Measurements from ENCODE around the gene PDE6A.

Gene PDE6A

GRCh38 chr5:149836451-149837139, 108.0 kb downstream of the PDE6A start:
- no peak overlapping the region for H3K27ac ChIP-seq (ENCODE audit: low read depth, low read length)
- no peaks in the 10 kb centered on the region for H3K9me2 ChIP-seq (replicated peaks; ENCODE audit: control insufficient read depth, low read length)
- H3K4me2 ChIP-seq (ENCODE audit: low read length), result no peak overlapping the region
- no peaks in the 10 kb centered on the region for H3K27me3 ChIP-seq (ENCODE audit: control insufficient read depth, low read length)
- H3K9me3 ChIP-seq (ENCODE audit: control insufficient read depth, insufficient read depth, low read length), result no peaks in the 10 kb centered on the region
- H3F3A ChIP-seq (ENCODE audit: control insufficient read depth, insufficient read depth), result no peaks in the 10 kb centered on the region
- no peaks in the 10 kb centered on the region for H3K4me1 ChIP-seq (ENCODE audit: control insufficient read depth, low read length)
- H3K36me3 ChIP-seq (ENCODE audit: control insufficient read depth, low read length), result peaks cover 18% of the 10 kb centered on the region; the same call in 1 of the 2 replicates
- TF ChIP-seq CTCF (IDR thresholded peaks at IDR 0.05; ENCODE audit: low read depth, low read length, poor library complexity, severe bottlenecking), result no peak
- H4K20me1 ChIP-seq (ENCODE audit: control insufficient read depth, insufficient read depth, low read depth, low read length), result no peaks in the 10 kb centered on the region
- no peaks in the 10 kb centered on the region for H3K79me2 ChIP-seq (ENCODE audit: control insufficient read depth, low read length)
- no peak overlapping the region for H3K4me3 ChIP-seq (ENCODE audit: low read length)

GRCh38 chr5:149834246-149834855, 110.2 kb downstream of the PDE6A start:
- H3K9me2 ChIP-seq (replicated peaks; ENCODE audit: control insufficient read depth, low read length), result no peaks in the 10 kb centered on the region
- H3K27me3 ChIP-seq (ENCODE audit: control insufficient read depth, low read length), result no peaks in the 10 kb centered on the region
- H4K20me1 ChIP-seq (ENCODE audit: control insufficient read depth, insufficient read depth, low read depth, low read length), result no peaks in the 10 kb centered on the region
- TF ChIP-seq CTCF (IDR thresholded peaks at IDR 0.05; ENCODE audit: low read depth, low read length, poor library complexity, severe bottlenecking), result peak; percentile 77
- no peak for TF ChIP-seq EZH2phosphoT487 (IDR thresholded peaks at IDR 0.05; ENCODE audit: borderline replicate concordance, low read length)
- no peaks in the 10 kb centered on the region for H3K79me2 ChIP-seq (ENCODE audit: control insufficient read depth, low read length)
- no peak overlapping the region for H3K4me2 ChIP-seq (ENCODE audit: low read length)
- H3K9me3 ChIP-seq (ENCODE audit: control insufficient read depth, insufficient read depth, low read length), result no peaks in the 10 kb centered on the region
- H3K4me1 ChIP-seq (ENCODE audit: control insufficient read depth, low read length), result no peaks in the 10 kb centered on the region
- H3K36me3 ChIP-seq (ENCODE audit: control insufficient read depth, low read length), result peaks cover 26% of the 10 kb centered on the region
- no peak overlapping the region for H3K27ac ChIP-seq (ENCODE audit: low read depth, low read length)
- H3K4me3 ChIP-seq (ENCODE audit: low read length), result no peak overlapping the region
- no peaks in the 10 kb centered on the region for H3F3A ChIP-seq (ENCODE audit: control insufficient read depth, insufficient read depth)

- no peak overlapping the region for H3K4me3 ChIP-seq (ENCODE audit: low read length)
- TF ChIP-seq EZH2phosphoT487 (IDR thresholded peaks at IDR 0.05; ENCODE audit: borderline replicate concordance, low read length) (no peak), CTCF (IDR thresholded peaks at IDR 0.05; ENCODE audit: low read depth, low read length, poor library complexity, severe bottlenecking) (no peak)
- H3K36me3 ChIP-seq (ENCODE audit: control insufficient read depth, low read length), result peaks cover 32% of the 10 kb centered on the region
- no peaks in the 10 kb centered on the region for H3K9me2 ChIP-seq (replicated peaks; ENCODE audit: control insufficient read depth, low read length)
- H3F3A ChIP-seq (ENCODE audit: control insufficient read depth, insufficient read depth), result no peaks in the 10 kb centered on the region
- no peaks in the 10 kb centered on the region for H3K4me1 ChIP-seq (ENCODE audit: control insufficient read depth, low read length)
- no peaks in the 10 kb centered on the region for H3K79me2 ChIP-seq (ENCODE audit: control insufficient read depth, low read length)
- no peaks in the 10 kb centered on the region for H3K9me3 ChIP-seq (ENCODE audit: control insufficient read depth, insufficient read depth, low read length)
- no peak overlapping the region for H3K4me2 ChIP-seq (ENCODE audit: low read length)
- no peak overlapping the region for H3K27ac ChIP-seq (ENCODE audit: low read depth, low read length)
- no peaks in the 10 kb centered on the region for H3K27me3 ChIP-seq (ENCODE audit: control insufficient read depth, low read length)
- H4K20me1 ChIP-seq (ENCODE audit: control insufficient read depth, insufficient read depth, low read depth, low read length), result no peaks in the 10 kb centered on the region
These were observed 111.3 kb downstream of the PDE6A start for GRCh38 chr5:149833116-149833827.

Data from DOHH2 (cell line).